Measurements from ENCODE around the gene CPLX4. TPM values are rescaled to one million over a fixed set of nuclear protein-coding genes. Genes with fewer than 3 reads are reported as not detected.

Gene CPLX4
- total and polyA plus RNA-seq, 2 of the 8 experiments (the other 6 are each of a cell fraction or from before 2014, with no cell fraction given), result not detected

GRCh38 chr18:59298871-59299270 lies 19.6 kb downstream of the CPLX4 start:
- Histone ChIP-seq H3K27me3 (replicated peaks in 1 of 4; ENCODE audit: control insufficient read depth in 3 of 4, extremely low read depth in 1 of 4, insufficient read depth in 3 of 4, low read length in 3 of 4) (peaks cover 0 to 2% (median 0%) of the 10 kb centered on the region in 4 experiments; a peak in 1 of 7 replicates), H3K23me2 (ENCODE audit: low read depth, low read length) (peaks cover 2% of the 10 kb centered on the region; the same call in 1 of the 2 replicates), H4K5ac (ENCODE audit: insufficient read length, low read depth, low read length) (no peak overlapping the region), H2BK5ac (ENCODE audit: low read depth, low read length) (no peak overlapping the region), H3K9ac (replicated peaks in 1 of 4; ENCODE audit: extremely low read depth in 1 of 4, low read depth in 3 of 4, low read length in 3 of 4) (no peak overlapping the region; a peak in 1 of 7 replicates), H4K91ac (replicated peaks; ENCODE audit: insufficient read length, low read length) (no peak overlapping the region), H3K18ac (ENCODE audit: extremely low read depth, low read length) (no peak overlapping the region), H3K9me3 (ENCODE audit: insufficient read depth in 2 of 2, low read depth in 1 of 2, low read length in 1 of 2) (no peaks in the 10 kb centered on the region), H3K27ac (ENCODE audit: low read depth, low read length) (no peak overlapping the region), H2BK12ac (ENCODE audit: low read depth, low read length) (no peak overlapping the region), H3K79me2 (ENCODE audit: control insufficient read depth in 1 of 2, insufficient read depth in 2 of 2, low read length in 2 of 2) (no peaks in the 10 kb centered on the region), H3K4me2 (ENCODE audit: insufficient read depth in 1 of 2, low read depth in 2 of 2, low read length in 2 of 2) (no peak overlapping the region), H2AK5ac (ENCODE audit: low read depth, low read length) (no peak overlapping the region), H3K79me1 (ENCODE audit: low read depth, low read length) (no peaks in the 10 kb centered on the region), H2AFZ (ENCODE audit: low read length) (no peak overlapping the region), H3K56ac (replicated peaks; ENCODE audit: insufficient read length, low read depth, low read length) (no peak overlapping the region), H2BK120ac (replicated peaks; ENCODE audit: low read depth, low read length) (no peak overlapping the region), H2BK20ac (ENCODE audit: low read length) (no peak overlapping the region), H3K4me1 (replicated peaks in 1 of 4; ENCODE audit: control insufficient read depth in 3 of 4, insufficient read depth in 4 of 4, low read length in 3 of 4) (no peaks in the 10 kb centered on the region), H3K4me3 (ENCODE audit: extremely low read depth in 1 of 4, insufficient read depth in 2 of 4, low read depth in 3 of 4, low read length in 4 of 4) (no peak overlapping the region), H3K4ac (replicated peaks; ENCODE audit: insufficient read length, low read depth, low read length) (no peak overlapping the region), H4K8ac (ENCODE audit: extremely low read depth, insufficient read depth, low read length) (no peak overlapping the region), H3K14ac (ENCODE audit: insufficient read length) (no peak overlapping the region), H4K20me1 (replicated peaks in 1 of 2; ENCODE audit: control insufficient read depth in 1 of 2, insufficient read depth in 2 of 2, low read length in 2 of 2) (no peaks in the 10 kb centered on the region), H3K36me3 (ENCODE audit: control insufficient read depth in 2 of 4, insufficient read depth in 4 of 4, low read length in 3 of 4) (no peaks in the 10 kb centered on the region), H2BK15ac (ENCODE audit: low read length) (no peak overlapping the region), H3K23ac (ENCODE audit: insufficient read length) (no peak overlapping the region)
- POLR2A ChIA-PET (ENCODE audit: partially characterized antibody), result no interaction called here
- CTCF ChIA-PET (ENCODE audit: partially characterized antibody), result interaction anchor here (2.8 kb wide), 1 partner anchor 104 kb away, joined by 16 read pairs; no protein-coding TSS in a partner anchor
- FAIRE-seq, result no peak
- no peak for TF ChIP-seq USF2 (IDR thresholded peaks at IDR 0.05; ENCODE audit: low read length)
- TF ChIP-seq BRCA1 (IDR thresholded peaks at IDR 0.05; ENCODE audit: low read depth, low read length), result no peak
- TF ChIP-seq YY1 (IDR thresholded peaks at IDR 0.05; ENCODE audit: low read depth, low read length), result no peak
- TF ChIP-seq RFX5 (IDR thresholded peaks at IDR 0.05; ENCODE audit: borderline replicate concordance, low read depth, low read length), result no peak
- WGBS, 2 experiments (ENCODE audit: extremely low coverage in 1 of 2, insufficient coverage in 1 of 2, insufficient read length in 1 of 2, insufficient replicate concordance in 2 of 2, low coverage in 1 of 2, low lambda C conversion rate in 2 of 2, missing lambda C conversion rate in 1 of 2), result 81% methylated on average over 8 of the region's 8 CpGs; no CpG with 5 or more reads in 1 of the 2 experiments
- no peak for DNase-seq (ENCODE audit: low read depth in 1 of 2, low spot score in 2 of 2)

Measured in H1 (cell line).